MM.1S (cell line): ENCODE results near the gene SBSN.

Experiments
- DNase-seq: peaks from one replicate; pipeline ENCODE4 v3.0.0-alpha.2; 2015
- H2AFZ ChIP-seq: fragments of 300-600 bp; sonication (generic); 2 replicates; pipeline ENCODE4 v1.6.0; 2016; ENCODE audit warnings: antibody characterized with exemption, low read length
- H3F3A ChIP-seq: fragments of 300-600 bp; sonication (generic); 2 replicates; pipeline ENCODE4 v1.6.1; 2016; ENCODE audit warnings: mild to moderate bottlenecking, antibody characterized with exemption, low read length, moderate library complexity, mixed read lengths; ENCODE audit not compliant: insufficient read depth
- H3K27ac ChIP-seq: fragments of 300-600 bp; sonication (generic); 2 replicates; pipeline ENCODE4 v1.5.1; 2016; ENCODE audit warnings: mild to moderate bottlenecking, low read length
- H3K27me3 ChIP-seq: fragments of 300-600 bp; sonication (generic); replicated peaks from 2 replicates; pipeline ENCODE4 v1.6.0; 2016; ENCODE audit warnings: low read length; ENCODE audit not compliant: insufficient read depth
- H3K36me3 ChIP-seq: fragments of 300-600 bp; sonication (generic); replicated peaks from 2 replicates; pipeline ENCODE4 v1.6.1; 2016; ENCODE audit warnings: mild to moderate bottlenecking, low read length, mixed read lengths; ENCODE audit not compliant: insufficient read depth
- H3K4me1 ChIP-seq: fragments of 300-600 bp; sonication (generic); 2 replicates; pipeline ENCODE4 v1.6.1; 2016; ENCODE audit warnings: low read length, mixed read lengths
- H3K4me2 ChIP-seq: fragments of 300-600 bp; sonication (generic); 2 replicates; pipeline ENCODE4 v1.6.0; 2016; ENCODE audit warnings: low read depth, low read length
- H3K4me3 ChIP-seq: fragments of 300-600 bp; sonication (generic); 2 replicates; pipeline ENCODE4 v1.5.1; 2016; ENCODE audit warnings: low read length, mixed read lengths
- H3K79me2 ChIP-seq: fragments of 300-600 bp; sonication (generic); 2 replicates; pipeline ENCODE4 v1.6.1; 2016; ENCODE audit warnings: mixed run types, low read length, mixed read lengths
- H3K9ac ChIP-seq: fragments of 300-600 bp; sonication (generic); 2 replicates; pipeline ENCODE4 v1.6.1; 2016; ENCODE audit warnings: low read length, mixed read lengths
- H3K9me2 ChIP-seq: fragments of 300-600 bp; sonication (generic); replicated peaks from 2 replicates; pipeline ENCODE4 v1.6.1; 2016; ENCODE audit warnings: mild to moderate bottlenecking, low read length, mixed read lengths; ENCODE audit not compliant: insufficient read depth
- H3K9me3 ChIP-seq: fragments of 300-600 bp; sonication (generic); replicated peaks from 2 replicates; pipeline ENCODE4 v1.6.1; 2016; ENCODE audit warnings: mild to moderate bottlenecking, low read length, mixed read lengths; ENCODE audit not compliant: insufficient read depth
- H4K20me1 ChIP-seq: fragments of 300-600 bp; sonication (generic); 2 replicates; pipeline ENCODE4 v1.6.1; 2016; ENCODE audit warnings: mild to moderate bottlenecking, low read length, moderate library complexity, mixed read lengths; ENCODE audit not compliant: insufficient read depth
- CTCF ChIP-seq: fragments of 300-600 bp; sonication (generic); IDR thresholded peaks from 2 replicates; pipeline ENCODE4 v1.5.1; 2016; ENCODE audit warnings: antibody characterized with exemption, low read length, mixed read lengths
- EZH2 ChIP-seq: fragments of 300-600 bp; sonication (generic); optimal IDR thresholded peaks from 2 replicates; pipeline ENCODE3; 2017; ENCODE audit warnings: low read depth, mild to moderate bottlenecking, antibody characterized with exemption, low read length, mixed read lengths
- EZH2phosphoT487 ChIP-seq: fragments of 300-600 bp; sonication (generic); IDR thresholded peaks from 2 replicates; pipeline ENCODE4 v1.6.1; 2018; ENCODE audit warnings: antibody characterized with exemption, low read length

Gene SBSN

GRCh38 chr19:35556025-35556590 lies 28.0 kb upstream of the SBSN start:
- TF ChIP-seq EZH2phosphoT487 (no peak), EZH2 (no peak), CTCF (no peak)
- Histone ChIP-seq H3F3A (no peaks in the 10 kb centered on the region), H3K36me3 (no peaks in the 10 kb centered on the region), H3K4me2 (no peak overlapping the region), H3K9me3 (no peaks in the 10 kb centered on the region), H3K9ac (no peak overlapping the region), H4K20me1 (no peaks in the 10 kb centered on the region), H3K27ac (no peak overlapping the region), H3K27me3 (peaks cover 76% of the 10 kb centered on the region), H3K4me3 (no peak overlapping the region), H3K9me2 (no peaks in the 10 kb centered on the region), H3K4me1 (no peaks in the 10 kb centered on the region), H3K79me2 (no peaks in the 10 kb centered on the region), H2AFZ (no peak overlapping the region)
- no peak for DNase-seq

- Histone ChIP-seq H3K9ac (no peak overlapping the region), H3K9me3 (no peaks in the 10 kb centered on the region), H3K4me3 (no peak overlapping the region), H3K4me1 (no peaks in the 10 kb centered on the region), H3K9me2 (no peaks in the 10 kb centered on the region), H3K79me2 (no peaks in the 10 kb centered on the region), H3F3A (no peaks in the 10 kb centered on the region), H3K36me3 (no peaks in the 10 kb centered on the region), H3K4me2 (no peak overlapping the region), H4K20me1 (no peaks in the 10 kb centered on the region), H3K27me3 (peaks cover 70% of the 10 kb centered on the region), H3K27ac (no peak overlapping the region), H2AFZ (no peak overlapping the region)
- no peak for DNase-seq
- TF ChIP-seq EZH2 (no peak), EZH2phosphoT487 (no peak), CTCF (peak; percentile 42)
These were observed 27.3 kb upstream of the SBSN start for GRCh38 chr19:35555301-35556005.

GRCh38 chr19:35554076-35554475 lies 26.0 kb upstream of the SBSN start:
- H3K9me3 ChIP-seq = no peaks in the 10 kb centered on the region
- no peaks in the 10 kb centered on the region for H3K9me2 ChIP-seq
- peaks cover 56% of the 10 kb centered on the region for H3K27me3 ChIP-seq
- H3K36me3 ChIP-seq = no peaks in the 10 kb centered on the region
- H4K20me1 ChIP-seq = no peaks in the 10 kb centered on the region
- DNase-seq = no peak
- H2AFZ ChIP-seq = no peak overlapping the region
- no peaks in the 10 kb centered on the region for H3K4me1 ChIP-seq
- TF ChIP-seq CTCF = no peak
- no peak for TF ChIP-seq EZH2
- TF ChIP-seq EZH2phosphoT487 = no peak
- H3F3A ChIP-seq = no peaks in the 10 kb centered on the region
- no peak overlapping the region for H3K9ac ChIP-seq
- H3K4me2 ChIP-seq = no peak overlapping the region
- H3K27ac ChIP-seq = no peak overlapping the region
- H3K79me2 ChIP-seq = no peaks in the 10 kb centered on the region
- no peak overlapping the region for H3K4me3 ChIP-seq
